Osteoblast (primary cell): Measurements from ENCODE around the gene ABCG8. TPM values are rescaled to one million over a fixed set of nuclear protein-coding genes. Genes with fewer than 3 reads are reported as not detected.

Experiments used
- DNase-seq: peaks from one replicate; pipeline ENCODE4 v3.0.0; 2011; ENCODE audit warnings: low spot score, mixed read lengths; ENCODE audit not compliant: insufficient read length; ENCODE audit errors: missing footprints
- H2AFZ ChIP-seq: 2 replicates; pipeline ENCODE4 v1.6.0; 2011; ENCODE audit warnings: mild to moderate bottlenecking, low read length
- H3K27ac ChIP-seq: 2 replicates; pipeline ENCODE4 v1.5.1; 2011; ENCODE audit warnings: mild to moderate bottlenecking, low read depth, low read length, moderate library complexity
- H3K27me3 ChIP-seq: 2 replicates; pipeline ENCODE4 v1.6.0; 2012; ENCODE audit warnings: mild to moderate bottlenecking, control low read depth, inconsistent platforms, low read length, moderate library complexity; ENCODE audit not compliant: insufficient read depth
- H3K36me3 ChIP-seq: 2 replicates; pipeline ENCODE4 v1.5.1; 2011; ENCODE audit warnings: mild to moderate bottlenecking, low read length, control low read depth, moderate library complexity; ENCODE audit not compliant: insufficient read depth
- H3K4me1 ChIP-seq: 2 replicates; pipeline ENCODE4 v1.5.1; 2011; ENCODE audit warnings: mild to moderate bottlenecking, low read length, control low read depth, moderate library complexity; ENCODE audit not compliant: insufficient read depth
- H3K4me2 ChIP-seq: 2 replicates; pipeline ENCODE4 v1.6.0; 2011; ENCODE audit warnings: mild to moderate bottlenecking, low read length; ENCODE audit not compliant: insufficient read depth
- H3K4me3 ChIP-seq: fragments of 200-600 bp; sonication (generic); 3 replicates; pipeline ENCODE4 v1.5.1; 2012; ENCODE audit warnings: mild to moderate bottlenecking, low read length, inconsistent platforms; ENCODE audit not compliant: insufficient read depth
- H3K79me2 ChIP-seq: 2 replicates; pipeline ENCODE4 v1.6.0; 2012; ENCODE audit warnings: mild to moderate bottlenecking, low read length, control low read depth, inconsistent platforms; ENCODE audit not compliant: insufficient read depth
- H3K9me3 ChIP-seq: 2 replicates; pipeline ENCODE4 v1.5.1; 2011; ENCODE audit warnings: low read depth, low read length, control low read depth
- H4K20me1 ChIP-seq: 2 replicates; pipeline ENCODE4 v1.6.0; 2012; ENCODE audit warnings: mild to moderate bottlenecking, low read length, control low read depth; ENCODE audit not compliant: insufficient read depth
- total RNA-seq: library from RNA; depleted of rRNA; stranded (reverse); fragments of >200 nt; gene quantifications from 2 replicates; pipeline ENCODE4 v1.2.3, GENCODE V29; 2012
- TF ChIP-seq, protein P1 (sequence below): IDR thresholded peaks from 2 replicates; pipeline ENCODE4 v1.5.1; 2011; ENCODE audit warnings: mild to moderate bottlenecking, low read depth, low read length, moderate library complexity; ENCODE audit errors: extremely low read depth

Gene ABCG8
- total RNA-seq, 1 donor, result not detected

DNA sequence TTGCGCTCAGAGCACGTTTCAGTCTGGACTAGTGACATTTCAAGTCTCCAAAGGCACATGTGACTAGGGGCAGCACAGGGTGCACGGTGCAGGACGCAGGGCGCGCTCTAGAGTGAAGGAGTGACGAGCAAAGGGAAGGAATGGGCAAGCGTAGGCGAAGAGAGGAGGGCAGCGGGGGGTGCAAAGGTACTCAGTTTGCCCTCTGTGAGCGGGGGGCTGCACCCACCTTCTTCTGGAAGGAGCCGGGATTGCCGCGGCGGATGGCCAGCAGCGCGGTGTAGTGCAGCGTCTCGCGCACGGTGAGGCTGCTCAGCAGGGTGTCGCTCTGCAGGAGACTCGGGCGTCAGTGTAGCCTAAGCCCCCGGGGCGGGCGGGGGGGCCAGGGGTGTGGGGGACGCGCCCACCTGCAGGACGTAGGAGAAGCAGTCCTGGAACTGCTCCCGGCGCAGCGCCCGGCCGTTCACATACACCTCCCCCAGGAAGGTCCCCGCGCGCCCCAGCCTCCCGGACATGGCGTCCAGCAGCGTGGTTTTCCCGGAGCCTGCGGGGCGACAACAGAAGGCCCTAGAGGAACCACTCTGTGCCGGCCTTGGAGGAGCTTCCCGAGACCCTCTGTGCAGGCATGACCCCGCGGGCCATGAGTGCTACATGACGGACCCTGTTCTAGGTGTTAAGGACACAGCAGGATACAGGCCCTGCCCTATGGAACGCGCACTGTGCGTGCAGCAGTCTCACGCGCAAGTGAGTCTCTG is 7.1 kb upstream of the ABCG8 start:
- no peaks in the 10 kb centered on the region for H3K79me2 ChIP-seq
- H3K4me2 ChIP-seq, result peak overlapping the region; percentile 20

DNA sequence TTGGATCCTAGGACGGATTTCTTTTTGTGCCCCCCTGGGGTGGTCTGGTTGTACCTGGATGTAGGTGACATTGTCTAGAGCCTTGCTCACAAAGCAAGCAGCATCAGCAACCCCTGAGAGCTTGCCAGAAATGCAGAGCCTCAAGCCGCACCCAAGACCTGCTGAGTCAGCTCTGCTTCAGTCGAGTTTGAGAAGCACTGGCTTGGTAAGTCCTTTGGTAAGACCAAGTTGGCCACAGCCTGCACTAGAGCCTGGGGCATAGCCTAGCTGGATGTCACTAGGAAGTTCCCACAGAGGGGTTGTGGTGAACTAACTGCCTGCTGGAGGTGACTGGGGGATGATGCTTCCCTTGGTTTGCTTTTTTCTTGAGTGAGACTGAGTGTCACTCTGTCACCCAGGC is 6.3 kb upstream of the ABCG8 start:
- Histone ChIP-seq H3K4me2 (no peak overlapping the region), H3K27me3 (peaks cover 35% of the 10 kb centered on the region), H2AFZ (no peak overlapping the region), H3K27ac (no peak overlapping the region), H3K79me2 (no peaks in the 10 kb centered on the region), H4K20me1 (no peaks in the 10 kb centered on the region), H3K9me3 (no peaks in the 10 kb centered on the region), H3K4me3 (no peak overlapping the region), H3K36me3 (no peaks in the 10 kb centered on the region), H3K4me1 (no peaks in the 10 kb centered on the region)
- no peak for DNase-seq
- TF ChIP-seq, protein P1, sequence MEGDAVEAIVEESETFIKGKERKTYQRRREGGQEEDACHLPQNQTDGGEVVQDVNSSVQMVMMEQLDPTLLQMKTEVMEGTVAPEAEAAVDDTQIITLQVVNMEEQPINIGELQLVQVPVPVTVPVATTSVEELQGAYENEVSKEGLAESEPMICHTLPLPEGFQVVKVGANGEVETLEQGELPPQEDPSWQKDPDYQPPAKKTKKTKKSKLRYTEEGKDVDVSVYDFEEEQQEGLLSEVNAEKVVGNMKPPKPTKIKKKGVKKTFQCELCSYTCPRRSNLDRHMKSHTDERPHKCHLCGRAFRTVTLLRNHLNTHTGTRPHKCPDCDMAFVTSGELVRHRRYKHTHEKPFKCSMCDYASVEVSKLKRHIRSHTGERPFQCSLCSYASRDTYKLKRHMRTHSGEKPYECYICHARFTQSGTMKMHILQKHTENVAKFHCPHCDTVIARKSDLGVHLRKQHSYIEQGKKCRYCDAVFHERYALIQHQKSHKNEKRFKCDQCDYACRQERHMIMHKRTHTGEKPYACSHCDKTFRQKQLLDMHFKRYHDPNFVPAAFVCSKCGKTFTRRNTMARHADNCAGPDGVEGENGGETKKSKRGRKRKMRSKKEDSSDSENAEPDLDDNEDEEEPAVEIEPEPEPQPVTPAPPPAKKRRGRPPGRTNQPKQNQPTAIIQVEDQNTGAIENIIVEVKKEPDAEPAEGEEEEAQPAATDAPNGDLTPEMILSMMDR, result no peak

More for the DNA sequence above, 7.1 kb upstream of the ABCG8 start:
- TF ChIP-seq, protein P1, result no peak
- Histone ChIP-seq H3K36me3 (no peaks in the 10 kb centered on the region), H3K9me3 (no peaks in the 10 kb centered on the region), H3K27me3 (peaks cover 35% of the 10 kb centered on the region), H2AFZ (no peak overlapping the region), H3K4me1 (no peaks in the 10 kb centered on the region), H3K27ac (no peak overlapping the region), H4K20me1 (no peaks in the 10 kb centered on the region), H3K4me3 (peak overlapping the region; percentile 37)
- DNase-seq, result no peak

DNA sequence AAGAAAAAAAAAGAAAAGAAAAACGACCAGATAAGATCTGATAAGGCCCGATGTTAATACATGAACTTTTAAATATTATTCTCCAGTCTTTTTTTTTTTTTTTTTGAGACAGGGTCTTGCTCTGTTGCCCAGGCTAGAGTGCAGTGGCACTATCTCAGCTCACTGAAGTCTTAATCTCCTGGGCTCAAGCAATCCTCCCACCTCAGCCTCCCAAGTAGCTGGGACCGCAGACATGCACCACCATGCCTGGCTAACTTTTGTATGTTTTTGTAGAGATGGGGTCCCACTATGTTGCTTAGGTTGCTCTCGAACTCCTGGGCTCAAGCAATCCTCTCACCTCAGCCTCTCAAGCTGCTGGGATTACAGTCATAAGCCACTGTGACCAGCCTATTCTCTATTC is 1.7 kb upstream of the ABCG8 start:
- TF ChIP-seq, protein P1, result no peak
- H3K27ac ChIP-seq, result no peak overlapping the region

DNA sequence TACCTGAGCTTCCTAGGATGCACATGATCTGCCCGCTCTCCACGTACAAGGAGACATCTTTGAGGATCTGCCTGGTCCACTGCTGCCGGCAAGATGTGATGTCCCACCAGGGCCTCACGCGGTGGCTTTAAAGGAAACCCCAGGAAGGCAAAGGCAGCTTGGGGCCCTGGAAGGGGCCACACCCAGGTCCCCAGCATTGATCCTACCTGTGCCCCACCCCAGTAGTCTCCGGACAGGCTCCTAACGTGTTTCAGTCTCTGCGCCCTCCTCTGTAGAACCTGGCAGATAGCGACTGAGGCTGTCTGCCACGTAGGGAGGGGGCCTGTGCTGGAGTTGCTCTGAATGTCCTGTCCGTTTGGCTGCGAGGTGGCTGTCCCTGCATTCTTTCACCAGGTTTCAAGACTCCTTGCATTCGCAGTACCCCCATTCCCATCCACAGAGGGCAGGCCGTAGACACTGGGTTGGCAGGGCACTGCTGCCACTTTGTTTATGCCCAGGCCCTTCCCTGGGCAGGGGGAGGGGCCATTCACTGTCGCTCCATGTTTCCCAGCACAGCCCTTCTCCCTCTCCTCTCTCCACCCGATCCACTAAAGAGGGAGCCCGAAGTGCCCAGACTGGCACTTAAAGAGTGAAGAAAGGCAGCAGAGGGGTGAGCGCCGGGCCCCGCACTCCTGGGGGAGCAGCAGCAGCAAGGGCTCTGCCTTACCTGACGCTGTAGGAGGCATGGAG is 776 bp upstream of the ABCG8 start:
- Histone ChIP-seq H3K4me3 (no peak overlapping the region), H3K79me2 (no peaks in the 10 kb centered on the region), H3K27ac (no peak overlapping the region), H2AFZ (no peak overlapping the region), H3K27me3 (peaks cover 28% of the 10 kb centered on the region), H3K4me2 (no peak overlapping the region), H3K36me3 (no peaks in the 10 kb centered on the region), H4K20me1 (no peaks in the 10 kb centered on the region), H3K9me3 (no peaks in the 10 kb centered on the region), H3K4me1 (no peaks in the 10 kb centered on the region)
- TF ChIP-seq, protein P1, result no peak
- DNase-seq, result no peak

More for the DNA sequence above, 1.7 kb upstream of the ABCG8 start:
- Histone ChIP-seq H3K79me2 (no peaks in the 10 kb centered on the region), H3K27me3 (peaks cover 28% of the 10 kb centered on the region), H3K9me3 (no peaks in the 10 kb centered on the region), H3K4me1 (no peaks in the 10 kb centered on the region), H4K20me1 (no peaks in the 10 kb centered on the region), H3K4me3 (no peak overlapping the region), H2AFZ (no peak overlapping the region), H3K4me2 (no peak overlapping the region), H3K36me3 (no peaks in the 10 kb centered on the region)
- DNase-seq, result no peak
